Esophagus squamous epithelium (tissue), 4 donors: ENCODE data around the gene PIMREG.

ENCODE experiments used
- POLR2A ChIP-seq, 4 donors: fragments of 450-650 bp; IDR thresholded peaks; one replicate each; pipeline ENCODE4 v1.6.1; 2017; ENCODE audit warnings: antibody characterized with exemption in 4 of 4, mild to moderate bottlenecking in 4 of 4, moderate library complexity in 3 of 4
- TF ChIP-seq, protein P1 (sequence below), 6 experiments: fragments of 450-650 bp in 4 of 6; fragments of 200-600 bp in 2 of 6; sonication (generic) in 2 of 6; IDR thresholded peaks; one replicate each; pipeline ENCODE4 v1.5.1; 2016 to 2019; ENCODE audit warnings: antibody characterized with exemption in 6 of 6, mild to moderate bottlenecking in 4 of 6, moderate library complexity in 4 of 6

DNA sequence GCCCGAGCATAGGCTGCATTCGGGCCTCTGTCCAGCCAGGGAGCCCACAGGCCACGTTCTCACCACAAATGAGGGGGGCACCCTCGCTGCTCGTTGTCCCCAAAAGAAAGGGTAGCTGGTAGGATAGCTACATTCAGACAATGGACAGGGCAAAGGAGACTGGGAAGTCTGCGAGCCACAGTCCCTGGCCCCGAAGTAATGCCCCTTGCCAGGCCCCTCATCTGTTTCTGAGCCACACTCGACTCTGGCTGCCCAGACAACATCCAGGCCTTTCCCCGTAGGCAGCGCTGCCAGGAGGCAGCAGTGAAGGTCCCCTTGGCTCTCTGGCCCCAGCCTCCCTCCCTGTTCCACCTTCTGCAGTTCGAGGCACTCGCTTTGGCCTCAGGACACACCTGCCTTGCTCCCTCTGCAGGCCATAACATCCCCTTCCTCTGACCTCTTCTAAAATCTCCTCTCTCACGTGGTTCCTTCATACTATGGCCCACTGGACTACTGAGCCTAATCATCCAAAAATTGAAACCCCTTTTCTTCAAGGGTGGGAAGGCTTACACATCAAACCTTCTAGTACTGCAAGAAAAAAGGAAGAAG is 21.5 kb upstream of the PIMREG start:
- TF ChIP-seq, protein P1, sequence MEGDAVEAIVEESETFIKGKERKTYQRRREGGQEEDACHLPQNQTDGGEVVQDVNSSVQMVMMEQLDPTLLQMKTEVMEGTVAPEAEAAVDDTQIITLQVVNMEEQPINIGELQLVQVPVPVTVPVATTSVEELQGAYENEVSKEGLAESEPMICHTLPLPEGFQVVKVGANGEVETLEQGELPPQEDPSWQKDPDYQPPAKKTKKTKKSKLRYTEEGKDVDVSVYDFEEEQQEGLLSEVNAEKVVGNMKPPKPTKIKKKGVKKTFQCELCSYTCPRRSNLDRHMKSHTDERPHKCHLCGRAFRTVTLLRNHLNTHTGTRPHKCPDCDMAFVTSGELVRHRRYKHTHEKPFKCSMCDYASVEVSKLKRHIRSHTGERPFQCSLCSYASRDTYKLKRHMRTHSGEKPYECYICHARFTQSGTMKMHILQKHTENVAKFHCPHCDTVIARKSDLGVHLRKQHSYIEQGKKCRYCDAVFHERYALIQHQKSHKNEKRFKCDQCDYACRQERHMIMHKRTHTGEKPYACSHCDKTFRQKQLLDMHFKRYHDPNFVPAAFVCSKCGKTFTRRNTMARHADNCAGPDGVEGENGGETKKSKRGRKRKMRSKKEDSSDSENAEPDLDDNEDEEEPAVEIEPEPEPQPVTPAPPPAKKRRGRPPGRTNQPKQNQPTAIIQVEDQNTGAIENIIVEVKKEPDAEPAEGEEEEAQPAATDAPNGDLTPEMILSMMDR (IDR thresholded peaks at IDR 0.05), result no peak
- TF ChIP-seq POLR2A (IDR thresholded peaks at IDR 0.05), result no peak
